Measurements from ENCODE around the gene LHPP.

LHPP gene

GRCh38 chr10:124525751-124526600 lies 64.4 kb downstream of the LHPP start:
- no peak overlapping the region for H3K4me3 ChIP-seq (ENCODE audit: low read depth, low read length)
- no peak for DNase-seq (ENCODE audit: low read depth)
- no peak for TF ChIP-seq CTCF (conservative IDR thresholded peaks at IDR 0.05; ENCODE audit: low read depth, low read length)

- no peak overlapping the region for H3K4me3 ChIP-seq (ENCODE audit: low read depth, low read length)
- DNase-seq (ENCODE audit: low read depth) = no peak
- TF ChIP-seq CTCF (conservative IDR thresholded peaks at IDR 0.05; ENCODE audit: low read depth, low read length) = no peak
Measured at GRCh38 chr10:124526621-124527267, 65.1 kb downstream of the LHPP start.

- no peak for DNase-seq (ENCODE audit: low read depth)
- H3K4me3 ChIP-seq (ENCODE audit: low read depth, low read length) = no peak overlapping the region
- TF ChIP-seq CTCF (conservative IDR thresholded peaks at IDR 0.05; ENCODE audit: low read depth, low read length) = no peak
Measured at GRCh38 chr10:124527874-124528395, 66.3 kb downstream of the LHPP start.

GRCh38 chr10:124529661-124530214 lies 68.1 kb downstream of the LHPP start:
- no peak overlapping the region for H3K4me3 ChIP-seq (ENCODE audit: low read depth, low read length)
- no peak for TF ChIP-seq CTCF (conservative IDR thresholded peaks at IDR 0.05; ENCODE audit: low read depth, low read length)
- no peak for DNase-seq (ENCODE audit: low read depth)

GRCh38 chr10:124530215-124530665 lies 68.6 kb downstream of the LHPP start:
- TF ChIP-seq CTCF (conservative IDR thresholded peaks at IDR 0.05; ENCODE audit: low read depth, low read length) = peak; percentile 92
- no peak overlapping the region for H3K4me3 ChIP-seq (ENCODE audit: low read depth, low read length)
- DNase-seq (ENCODE audit: low read depth) = peak; percentile 85

GRCh38 chr10:124530816-124531215 lies 69.2 kb downstream of the LHPP start:
- no peak overlapping the region for H3K4me3 ChIP-seq (ENCODE audit: low read depth, low read length)
- no peak for DNase-seq (ENCODE audit: low read depth)
- TF ChIP-seq CTCF (conservative IDR thresholded peaks at IDR 0.05; ENCODE audit: low read depth, low read length) = no peak
